Measurements from ENCODE around the gene SORCS2.

- TF ChIP-seq CTCF (IDR thresholded peaks at IDR 0.05; ENCODE audit: low read depth, low read length, poor library complexity, severe bottlenecking), result no peak
- no peak for TF ChIP-seq EZH2phosphoT487 (IDR thresholded peaks at IDR 0.05; ENCODE audit: borderline replicate concordance, low read length)
Observed at GRCh38 chr4:7753931-7754465, 561.7 kb downstream of the SORCS2 start.

Measured in DOHH2 (cell line).